GM19324 (cell line): ENCODE measurements around the gene CNKSR1.

Experiments
- ATAC-seq: cut with Tn5 transposase; IDR thresholded peaks from one replicate; pipeline ENCODE4 v1.9.1; 2021; ENCODE audit warnings: mild to moderate bottlenecking, moderate library complexity; ENCODE audit not compliant: unreplicated experiment, low FRiP score

Gene CNKSR1, protein sequence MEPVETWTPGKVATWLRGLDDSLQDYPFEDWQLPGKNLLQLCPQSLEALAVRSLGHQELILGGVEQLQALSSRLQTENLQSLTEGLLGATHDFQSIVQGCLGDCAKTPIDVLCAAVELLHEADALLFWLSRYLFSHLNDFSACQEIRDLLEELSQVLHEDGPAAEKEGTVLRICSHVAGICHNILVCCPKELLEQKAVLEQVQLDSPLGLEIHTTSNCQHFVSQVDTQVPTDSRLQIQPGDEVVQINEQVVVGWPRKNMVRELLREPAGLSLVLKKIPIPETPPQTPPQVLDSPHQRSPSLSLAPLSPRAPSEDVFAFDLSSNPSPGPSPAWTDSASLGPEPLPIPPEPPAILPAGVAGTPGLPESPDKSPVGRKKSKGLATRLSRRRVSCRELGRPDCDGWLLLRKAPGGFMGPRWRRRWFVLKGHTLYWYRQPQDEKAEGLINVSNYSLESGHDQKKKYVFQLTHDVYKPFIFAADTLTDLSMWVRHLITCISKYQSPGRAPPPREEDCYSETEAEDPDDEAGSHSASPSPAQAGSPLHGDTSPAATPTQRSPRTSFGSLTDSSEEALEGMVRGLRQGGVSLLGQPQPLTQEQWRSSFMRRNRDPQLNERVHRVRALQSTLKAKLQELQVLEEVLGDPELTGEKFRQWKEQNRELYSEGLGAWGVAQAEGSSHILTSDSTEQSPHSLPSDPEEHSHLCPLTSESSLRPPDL

DNA sequence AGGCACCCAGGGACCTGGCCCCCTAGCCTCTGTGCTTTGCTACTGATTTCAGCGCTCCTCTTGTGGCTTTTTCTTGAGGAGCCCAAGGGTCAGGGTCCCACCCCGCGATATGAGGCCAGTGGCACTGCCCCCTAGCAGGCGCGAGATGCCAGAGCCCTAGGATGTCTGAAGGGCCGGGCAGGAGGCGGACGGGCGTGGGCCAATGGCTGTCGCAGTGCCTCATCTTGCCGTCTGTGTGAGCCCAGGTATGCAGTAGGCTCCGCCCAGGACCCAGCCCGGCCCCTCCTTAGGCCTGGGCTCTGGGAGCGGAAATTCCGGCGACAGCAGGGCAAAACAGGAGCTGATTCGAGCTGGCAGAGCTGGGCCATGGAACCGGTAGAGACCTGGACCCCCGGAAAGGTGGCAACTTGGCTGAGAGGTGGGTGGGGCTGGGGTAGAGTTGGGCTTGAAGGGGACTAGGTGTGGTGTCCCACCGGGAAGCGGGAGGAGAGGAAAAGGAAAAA lies at the start of gene CNKSR1:
Gene CNKSR1 (plus strand): TSS at position 310 of the 503 bp plus-strand sequence. CDS start 57 bp downstream, at position 367.
- ATAC-seq: no peak

DNA sequence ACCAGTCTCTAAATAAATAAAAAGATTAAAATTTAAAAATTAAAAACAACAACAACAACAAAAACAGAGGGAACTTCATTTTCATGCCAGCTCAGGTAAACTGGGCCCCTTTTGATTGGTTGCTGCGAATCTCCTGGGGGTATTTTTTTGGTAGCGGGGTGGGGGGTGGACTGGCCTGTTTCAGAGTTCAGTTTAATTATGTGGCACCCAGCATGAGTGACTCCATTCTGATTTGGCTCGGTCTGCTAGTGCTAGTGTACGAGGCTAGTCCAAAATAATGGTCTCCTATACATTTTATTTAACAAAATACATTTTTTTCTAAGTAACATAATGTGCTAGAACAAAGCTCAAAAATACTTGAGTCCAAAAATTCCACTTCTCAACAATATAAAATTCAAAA lies 47.5 kb upstream of the CNKSR1 start:
- ATAC-seq: no peak

DNA sequence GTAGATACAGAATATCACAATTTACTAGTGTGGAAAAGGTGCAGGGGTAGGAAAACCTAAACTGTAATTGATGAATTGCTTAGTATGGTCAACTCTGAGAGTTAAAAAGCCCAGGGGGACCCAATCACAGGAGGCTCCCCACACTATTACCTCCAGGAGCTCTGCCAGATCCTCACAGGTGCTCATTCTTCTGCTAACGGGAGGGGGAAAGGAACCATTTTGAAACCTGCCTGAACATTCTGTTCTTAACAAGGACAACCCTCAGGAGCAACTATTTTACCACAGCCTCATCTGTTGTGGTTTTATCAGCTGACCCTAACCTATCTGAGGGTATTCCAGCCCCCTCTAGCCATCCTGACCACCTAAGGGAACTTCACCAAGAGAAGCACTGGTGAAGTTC lies 46.6 kb upstream of the CNKSR1 start:
- ATAC-seq: no peak

DNA sequence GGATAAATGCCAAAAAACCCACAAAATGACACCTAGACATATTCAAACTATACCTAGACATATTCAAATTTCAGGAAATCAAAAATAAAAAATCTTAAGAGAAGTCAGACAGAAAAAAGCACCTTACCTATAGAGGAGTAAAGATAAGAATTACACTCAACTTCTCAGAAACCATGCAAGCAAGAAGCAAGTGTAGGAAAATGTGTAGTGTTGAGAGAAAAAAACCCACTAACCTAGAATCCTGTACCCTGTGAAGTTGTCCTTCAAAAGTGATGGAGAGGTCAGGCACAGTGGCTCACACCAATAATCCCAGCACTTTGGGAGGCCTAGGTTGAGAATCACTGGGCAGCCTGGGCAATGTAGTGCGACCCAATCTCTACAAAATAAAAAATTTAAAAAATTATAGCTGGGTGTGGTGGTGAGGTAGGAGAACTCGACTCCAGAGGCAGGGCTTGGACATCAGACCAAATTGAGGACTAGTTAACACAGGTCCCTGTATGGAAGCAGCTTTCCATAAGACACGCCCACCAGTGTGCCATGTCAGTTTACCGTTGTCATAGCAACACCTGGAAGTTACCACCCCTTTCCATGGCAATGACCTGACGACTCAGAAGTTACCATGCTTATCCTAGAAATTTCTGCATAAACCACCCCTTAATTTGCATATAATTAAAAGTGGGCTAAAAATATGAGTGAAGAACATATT lies 45.0 kb upstream of the CNKSR1 start:
- ATAC-seq: no peak

DNA sequence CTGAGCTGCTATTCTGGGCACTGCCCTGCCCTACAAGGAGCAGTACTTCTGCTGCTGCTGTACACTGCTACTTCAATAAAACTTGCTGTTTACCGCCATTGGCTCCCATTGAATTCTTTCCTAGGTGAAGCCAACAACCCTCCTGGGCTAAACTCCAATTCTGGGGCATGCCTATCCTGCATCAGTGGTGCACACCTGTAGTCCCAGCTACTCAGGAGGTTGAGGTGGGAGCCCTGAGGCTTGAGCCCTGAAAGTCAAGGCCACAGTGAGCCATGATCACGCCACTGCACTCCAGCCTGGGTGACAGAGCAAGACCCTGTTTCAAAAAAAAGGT lies 44.5 kb upstream of the CNKSR1 start:
- no peak for ATAC-seq

DNA sequence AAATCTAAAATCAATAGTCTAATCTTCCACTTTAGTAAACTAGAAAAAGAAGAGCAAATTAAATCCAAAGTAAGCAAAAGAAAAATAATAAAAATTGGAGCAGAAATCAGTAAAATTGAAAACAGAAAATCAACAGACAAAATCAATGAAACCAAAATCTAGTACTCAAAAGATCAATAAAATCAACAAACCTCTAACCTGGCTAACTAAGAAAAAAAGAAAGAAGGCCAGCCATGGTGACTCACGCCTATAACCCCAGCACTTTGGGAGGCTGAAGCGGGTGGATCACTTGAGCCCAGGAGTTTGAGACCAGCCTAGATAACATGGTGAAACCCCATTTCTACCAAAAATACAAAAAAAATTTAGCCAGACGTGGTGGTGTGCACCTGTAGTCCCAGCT lies 42.8 kb upstream of the CNKSR1 start:
- no peak for ATAC-seq

DNA sequence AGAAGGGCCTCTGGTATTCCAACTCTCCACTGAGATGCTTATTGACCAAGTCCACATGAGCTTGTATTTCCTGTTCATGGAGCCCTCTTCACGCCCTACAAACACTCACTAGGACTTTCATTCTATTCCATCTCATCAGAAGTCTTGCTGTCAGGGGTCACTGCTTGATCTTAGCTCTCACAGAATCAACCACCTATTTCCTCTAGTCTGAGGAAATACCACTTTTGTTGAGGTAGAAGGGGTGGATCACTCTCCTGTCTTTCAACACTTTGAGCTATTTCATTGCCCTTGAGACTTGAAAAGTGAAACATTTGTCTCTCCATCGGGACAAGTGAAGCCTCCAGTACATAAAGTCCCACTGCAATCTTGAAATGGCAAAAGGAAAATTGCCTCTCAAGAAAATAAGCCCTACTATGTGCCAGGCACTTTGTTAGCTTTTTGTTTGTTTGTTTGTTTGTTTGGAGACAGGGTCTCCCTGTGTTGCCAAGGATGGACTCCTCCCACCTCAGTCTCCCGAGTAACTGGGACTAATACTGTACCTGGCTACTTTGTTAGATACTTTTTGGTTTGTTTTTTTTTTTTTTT lies 38.2 kb upstream of the CNKSR1 start:
- no peak for ATAC-seq

DNA sequence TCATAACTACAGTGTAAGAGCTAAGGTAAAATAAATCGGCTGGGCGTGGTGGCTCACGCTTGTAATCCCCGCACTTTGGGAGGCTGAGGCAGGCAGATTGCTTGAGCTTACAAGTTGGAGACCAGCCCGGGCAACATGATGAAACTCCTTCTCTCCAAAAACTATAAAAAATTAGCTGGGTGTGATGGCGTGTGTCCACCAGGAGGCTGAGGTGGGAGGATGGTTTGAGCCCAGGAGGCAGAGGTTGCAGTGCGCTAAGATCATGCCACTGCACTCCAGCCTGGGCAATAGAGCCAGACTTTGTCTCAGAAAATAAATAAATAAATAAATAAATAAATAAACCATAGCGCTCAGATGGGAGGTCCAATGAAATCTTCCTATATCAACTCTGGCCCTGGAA lies 35.1 kb upstream of the CNKSR1 start:
- ATAC-seq: no peak

DNA sequence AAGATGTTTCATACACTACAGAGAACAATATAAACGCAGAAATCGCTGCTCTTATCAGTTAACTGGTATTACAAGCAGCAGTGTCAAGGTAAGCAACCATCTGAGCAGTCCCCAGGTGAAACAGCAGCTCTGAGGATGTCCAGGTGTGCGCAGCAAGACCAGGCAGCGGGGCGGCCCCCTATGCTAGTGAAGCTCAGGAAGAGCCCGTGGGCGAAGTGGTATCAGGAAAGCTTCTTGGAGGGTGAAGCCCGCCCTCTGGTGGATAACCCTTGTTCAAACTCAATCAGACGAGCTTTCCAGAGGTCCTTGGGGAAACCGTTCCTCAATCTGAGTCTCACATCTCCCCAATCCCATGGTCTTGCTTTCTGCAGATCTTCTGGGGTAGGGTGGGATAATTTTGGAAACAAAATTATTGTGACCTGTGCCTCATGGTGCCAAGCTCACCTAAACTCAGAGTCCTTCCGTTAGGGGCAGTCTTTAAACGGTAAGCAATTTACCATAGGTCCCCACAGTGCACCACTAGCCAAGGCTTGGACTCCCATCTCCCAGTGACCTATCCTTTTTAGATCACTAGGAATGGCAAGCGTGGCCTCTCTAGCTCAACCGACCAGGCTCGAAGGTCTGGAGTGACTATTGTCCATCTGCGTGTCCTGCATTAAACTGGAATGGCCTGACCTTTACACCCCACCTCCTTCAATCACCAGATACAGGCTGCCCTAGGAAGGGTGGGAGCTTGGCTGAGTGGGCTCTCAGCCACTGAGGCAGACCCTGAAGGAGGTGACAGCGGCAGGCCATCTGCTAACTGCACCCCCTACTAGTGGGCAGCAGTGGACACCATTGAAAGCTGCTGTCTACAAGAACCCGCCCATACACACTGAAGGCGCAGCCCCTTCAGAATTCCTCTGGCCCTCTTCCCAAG lies 32.0 kb upstream of the CNKSR1 start:
- peak; percentile 51 for ATAC-seq

DNA sequence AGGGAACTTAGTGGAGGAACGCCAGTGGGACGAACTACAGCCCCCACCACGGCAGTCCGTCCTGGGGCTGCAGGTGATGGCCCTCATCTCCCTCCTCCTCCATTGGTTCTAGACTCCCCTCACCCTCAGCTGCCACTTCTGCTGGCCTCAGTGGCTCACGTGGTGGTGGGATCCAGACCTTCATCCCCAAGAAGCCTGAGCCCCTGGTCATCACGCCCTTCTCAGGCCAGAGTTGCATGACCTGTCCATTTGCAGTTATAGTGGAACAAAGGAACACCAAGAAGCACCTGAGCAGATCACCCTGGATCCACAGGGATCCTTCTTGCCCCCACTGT lies 31.4 kb upstream of the CNKSR1 start:
- no peak for ATAC-seq

DNA sequence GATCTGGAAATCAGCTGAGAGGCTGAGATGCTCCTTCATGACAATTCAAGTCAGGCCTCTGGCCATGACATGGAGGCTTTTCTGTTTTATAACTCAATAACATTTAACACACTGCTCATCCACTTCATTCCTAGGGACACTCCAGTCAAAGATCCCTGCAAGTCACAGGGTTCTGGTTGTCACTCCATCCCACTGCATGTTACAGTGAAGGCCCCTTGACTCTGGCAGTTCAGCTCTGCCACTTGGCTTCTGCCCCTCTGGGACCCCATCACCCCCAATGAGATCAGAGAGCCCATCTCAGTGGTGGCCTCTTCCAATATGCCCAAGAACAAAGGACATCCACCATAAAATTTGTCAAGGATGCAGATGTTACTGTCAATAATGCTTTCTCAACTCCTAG lies 28.4 kb upstream of the CNKSR1 start:
- ATAC-seq: no peak

DNA sequence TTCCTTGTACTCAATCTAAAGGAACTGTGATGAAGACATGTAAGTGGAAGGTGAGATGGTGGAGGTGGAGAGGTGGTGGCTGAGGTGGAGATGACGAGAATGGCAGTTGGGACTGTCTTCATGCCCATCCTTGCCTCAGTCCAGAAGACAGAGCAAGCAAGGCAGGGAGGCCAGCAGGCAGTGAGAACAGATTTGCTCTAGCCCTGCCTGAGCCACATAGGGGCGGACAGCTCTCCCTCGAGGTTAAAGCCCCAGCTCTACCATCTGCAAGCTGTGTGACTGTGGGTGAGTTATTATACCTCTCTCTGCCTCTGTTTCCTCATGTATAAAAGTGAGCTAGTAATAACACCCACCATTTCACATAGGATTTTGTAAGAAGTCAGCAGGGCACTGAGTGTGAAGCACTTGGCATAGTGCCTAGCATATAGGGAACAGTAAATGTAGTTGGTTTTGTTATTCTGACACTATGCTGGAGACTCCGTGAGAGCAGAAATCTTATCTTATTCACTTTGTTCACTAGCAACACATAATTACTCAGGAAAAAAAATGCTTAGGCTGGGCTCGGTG lies 23.2 kb upstream of the CNKSR1 start:
- ATAC-seq: no peak

DNA sequence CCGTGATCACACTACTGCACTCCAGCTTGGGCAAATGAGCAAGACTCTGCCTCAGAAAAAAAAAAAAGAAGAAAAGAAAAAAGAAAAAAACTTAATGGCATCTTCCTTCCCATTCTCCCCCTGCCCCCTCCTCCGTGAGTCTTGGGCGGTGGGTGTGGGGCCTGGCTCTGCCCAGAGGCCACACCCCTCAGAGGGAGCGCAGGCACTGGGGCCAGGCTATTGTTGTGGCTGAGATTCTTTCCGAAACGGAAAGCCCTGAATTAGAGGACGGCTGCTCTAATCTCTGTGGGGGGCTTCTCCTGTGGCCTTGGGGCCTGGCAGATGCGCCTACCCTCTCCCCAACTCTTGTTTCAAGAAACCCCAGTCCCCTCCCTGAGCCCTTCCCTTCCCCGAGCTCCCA lies 22.5 kb upstream of the CNKSR1 start:
- ATAC-seq: no peak

DNA sequence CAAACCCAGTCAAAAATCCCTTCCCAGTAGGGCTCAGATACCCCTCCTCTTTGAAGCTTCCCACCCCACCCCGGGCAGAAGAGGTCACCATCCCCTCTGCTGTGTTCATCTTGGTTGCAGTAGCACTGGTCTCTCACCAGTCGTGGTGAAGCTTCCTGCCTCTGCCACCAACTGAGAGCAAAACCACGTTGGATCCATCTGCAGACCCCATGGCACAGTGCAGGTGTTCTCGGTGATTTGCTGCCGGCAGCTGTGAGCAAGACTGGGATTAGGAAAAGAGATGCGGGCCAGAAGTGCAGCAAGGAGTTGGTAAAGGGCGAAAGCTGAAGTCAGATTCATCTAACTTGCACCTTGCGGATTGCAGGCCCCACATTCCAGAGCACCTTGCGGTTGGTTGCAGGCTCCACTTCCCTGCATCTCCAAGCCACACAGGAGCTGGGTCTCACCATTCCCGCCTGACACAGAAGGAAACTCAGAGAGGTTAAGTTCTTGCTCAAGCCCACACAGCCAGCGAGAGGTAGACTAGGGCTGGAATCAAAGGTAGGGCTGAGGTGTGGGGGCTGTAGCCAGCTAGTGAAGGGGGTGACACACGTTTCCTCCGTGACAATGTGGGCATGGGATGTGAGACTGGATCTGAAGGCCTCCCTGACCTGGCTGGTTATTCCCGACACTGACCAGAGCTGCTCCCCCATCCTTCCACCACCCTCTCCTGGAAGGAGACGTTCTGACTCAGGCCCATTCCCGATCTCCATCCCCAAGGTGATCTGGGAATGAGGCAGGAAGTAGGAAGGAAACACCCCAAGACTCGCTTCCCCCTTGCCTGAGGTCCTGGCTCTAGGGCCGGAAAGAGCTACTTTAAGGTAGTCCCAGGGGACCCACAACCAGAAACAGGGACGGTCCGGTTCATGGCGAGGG lies 21.7 kb upstream of the CNKSR1 start:
- ATAC-seq: no peak

DNA sequence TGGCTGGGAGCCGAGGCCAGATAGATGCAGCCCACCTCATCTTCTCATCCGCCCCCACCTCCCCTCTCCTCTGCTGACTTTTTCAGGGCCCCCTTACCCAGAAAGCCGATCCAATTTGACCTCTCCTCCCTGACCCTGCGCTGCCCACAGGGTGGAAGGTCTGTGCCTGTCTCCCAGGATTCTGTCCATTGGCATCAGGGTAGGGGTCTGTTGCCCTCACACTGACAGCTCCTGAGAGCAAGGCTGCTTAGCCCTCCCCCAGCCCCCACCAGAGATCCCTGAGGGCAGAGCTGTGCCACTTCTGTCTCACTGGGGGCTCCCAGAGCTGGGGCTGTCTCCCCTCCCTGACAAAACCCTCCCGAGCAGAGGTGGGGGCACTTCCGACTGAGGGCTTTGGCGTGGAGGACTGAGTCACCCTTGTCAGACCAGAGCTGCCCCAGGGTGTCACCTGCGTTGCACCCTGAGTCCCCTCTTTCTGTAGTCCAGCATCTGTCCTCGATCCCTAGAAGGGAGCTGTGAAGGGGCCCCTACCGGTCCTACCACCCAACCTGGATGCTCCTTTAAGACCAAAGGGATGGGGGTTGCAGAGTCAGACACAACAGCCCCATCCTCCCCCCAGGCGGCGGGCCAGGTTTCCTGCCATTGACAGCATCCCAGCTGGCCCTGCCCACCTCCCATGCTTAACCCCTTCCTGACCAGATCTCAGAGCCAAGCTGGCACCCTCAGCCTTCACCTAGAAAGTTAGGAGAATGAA lies 20.8 kb upstream of the CNKSR1 start:
- no peak for ATAC-seq

DNA sequence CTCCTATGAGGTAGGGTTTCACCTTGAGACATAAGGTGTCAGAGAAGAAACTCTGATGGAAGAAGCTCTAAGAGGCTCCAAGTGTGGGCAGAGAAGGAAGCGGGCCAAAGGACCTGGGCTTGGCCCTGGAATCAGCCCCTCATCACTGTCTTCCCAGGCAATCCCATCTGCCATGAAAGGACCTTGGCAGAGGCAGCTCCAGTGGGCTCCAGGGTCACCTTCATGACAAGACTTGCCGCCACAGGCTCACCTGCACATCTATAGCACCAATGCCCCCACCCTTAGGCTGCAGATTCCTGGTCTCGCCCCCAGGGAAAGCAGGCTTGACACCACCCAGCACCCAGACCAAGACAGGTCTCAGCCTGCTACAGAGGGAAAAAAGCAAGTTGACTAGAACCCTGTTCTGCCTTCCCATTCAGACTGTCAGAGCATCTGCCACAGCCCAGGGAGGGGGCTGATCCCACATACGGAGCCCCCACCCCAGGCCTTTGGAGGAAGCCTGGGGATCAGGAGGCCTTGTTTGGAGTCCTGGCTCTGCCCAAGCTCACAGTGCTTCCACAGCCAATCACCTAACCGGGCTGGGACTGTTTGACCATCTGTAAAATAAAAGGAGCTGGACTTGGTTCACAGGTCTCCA lies 18.9 kb upstream of the CNKSR1 start:
- ATAC-seq: no peak

DNA sequence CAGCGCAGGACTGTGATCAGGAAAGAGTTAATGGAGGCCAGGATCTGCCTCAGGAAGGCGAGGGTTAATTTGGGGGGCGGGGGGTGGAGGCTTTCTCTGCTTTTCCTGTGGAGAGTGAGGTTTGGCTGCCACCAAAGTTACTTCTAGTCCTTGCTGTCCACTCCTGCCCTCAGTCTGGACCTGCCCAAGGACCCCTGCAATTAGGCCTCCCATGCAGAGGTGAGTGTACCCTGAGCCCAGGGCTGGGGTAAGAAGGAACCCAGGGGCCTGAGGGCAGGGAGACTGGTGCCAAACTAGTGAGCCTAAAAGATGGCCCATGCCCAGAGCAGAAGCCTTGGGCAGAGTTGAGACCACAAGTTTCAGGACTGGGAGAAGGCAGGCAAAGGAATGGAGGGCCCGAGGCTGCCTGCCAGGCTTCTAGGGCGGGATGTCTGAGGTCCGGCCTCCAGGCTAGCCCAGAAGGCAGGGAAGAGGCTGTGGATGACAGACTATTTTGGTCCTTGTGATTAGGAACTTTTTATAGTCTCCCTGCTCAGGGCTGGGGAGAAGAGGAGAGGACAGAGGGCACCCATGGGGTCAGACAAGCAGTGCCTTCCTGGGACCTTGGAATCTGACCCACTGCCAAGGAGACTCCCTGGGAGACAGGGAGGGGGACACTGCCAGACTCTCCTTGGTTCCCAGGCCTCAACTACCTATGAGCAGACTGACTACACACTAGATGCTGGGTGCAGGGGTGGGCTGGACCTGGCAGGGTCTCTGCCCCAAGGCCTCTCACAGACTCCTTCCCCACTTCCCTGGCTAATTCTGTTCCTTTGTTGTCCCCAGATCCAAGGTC lies 18.2 kb upstream of the CNKSR1 start, which contains the start of gene FAM110D:
Gene FAM110D (plus strand): TSS at position 172 of the 835 bp plus-strand sequence. CDS start 2,213 bp downstream, outside the sequence.
- ATAC-seq: no peak
